Measurements from ENCODE around the gene MT1X. TPM values are rescaled to one million over a fixed set of nuclear protein-coding genes. Genes with fewer than 3 reads are reported as not detected.

MT1X gene
- total and polyA plus RNA-seq, 2 of the 13 experiments (the other 11 are each of a cell fraction or from before 2014, with no cell fraction given), result 19.7 to 288 TPM

GRCh38 chr16:56675685-56676210 is 6.5 kb upstream of the MT1X start:
- ChIA-PET CTCF (ENCODE audit: low intra/inter-chr PET ratio, low total read pairs) (interaction anchor here (3.8 kb wide), 1 partner anchor 26 kb away, joined by 36 read pairs; no protein-coding TSS in a partner anchor), POLR2A (no interaction called here)
- DNase-seq (ENCODE audit: low spot score), result no peak
- FAIRE-seq, result no peak
- no peak for ATAC-seq
- Histone ChIP-seq H3K4me1 (ENCODE audit: insufficient read depth, low read length) (peaks cover 10% of the 10 kb centered on the region), H2AFZ (ENCODE audit: low read length) (no peak overlapping the region), H3K4me3 (replicated peaks in 1 of 3; ENCODE audit: insufficient read depth in 1 of 3, low read depth in 2 of 3, low read length in 3 of 3) (no peak overlapping the region), H3K9ac (ENCODE audit: insufficient read depth, low read depth, low read length) (no peak overlapping the region), H4K20me1 (ENCODE audit: insufficient read depth, low read length) (no peaks in the 10 kb centered on the region), H3K79me2 (ENCODE audit: insufficient read depth, low read length) (no peaks in the 10 kb centered on the region), H3K36me3 (replicated peaks in 1 of 2; ENCODE audit: control insufficient read depth in 1 of 2, insufficient read depth in 2 of 2, low read length in 2 of 2) (no peaks in the 10 kb centered on the region), H3K4me2 (ENCODE audit: low read depth, low read length) (no peak overlapping the region), H3K27ac (ENCODE audit: extremely low read length, insufficient read depth, low read length) (no peak overlapping the region), H3K27me3 (ENCODE audit: control insufficient read depth in 1 of 2, insufficient read depth in 2 of 2, low read length in 2 of 2) (peaks cover 0 to 30% of the 10 kb centered on the region in 2 experiments; a peak in 3 of 5 replicates), H3K9me3 (ENCODE audit: low read length) (no peaks in the 10 kb centered on the region)
- intact Hi-C loops (cut with micrococcal nuclease; ENCODE audit: unreplicated experiment) (no loop called here), in situ Hi-C loops (cut with HindIII; ENCODE audit: extremely low pct_ligation_motif_present, low pct_unique_long_range_greater_than_20kb) (no loop called here)
- BruUV-seq (replicated peaks), result no TSS peak
- 74% methylated on average over 27 of the region's 32 CpGs for WGBS (ENCODE audit: low lambda C conversion rate)
- TF ChIP-seq ZNF687 (CRISPR knock-in tag; IDR thresholded peaks at IDR 0.05) (no peak), ERF (CRISPR knock-in tag; IDR thresholded peaks at IDR 0.05) (no peak), TRIM22 (IDR thresholded peaks at IDR 0.05) (no peak), NR2F1 (CRISPR knock-in tag; IDR thresholded peaks at IDR 0.05) (no peak), ZNF431 (CRISPR knock-in tag; IDR thresholded peaks at IDR 0.05; ENCODE audit: borderline replicate concordance, low read depth) (no peak), PTBP1 (IDR thresholded peaks at IDR 0.05; ENCODE audit: low read depth, low read length, poor library complexity, severe bottlenecking) (no peak), RORA (CRISPR knock-in tag; IDR thresholded peaks at IDR 0.05) (no peak), CBX1 (IDR thresholded peaks at IDR 0.05; ENCODE audit: low read depth) (no peak), PRDM10 (CRISPR knock-in tag; IDR thresholded peaks at IDR 0.05; ENCODE audit: low read depth) (no peak), ZNF343 (CRISPR knock-in tag; IDR thresholded peaks at IDR 0.05) (no peak), SALL1 (CRISPR knock-in tag; IDR thresholded peaks at IDR 0.05) (no peak)
- TF ChIP-seq, protein P1, sequence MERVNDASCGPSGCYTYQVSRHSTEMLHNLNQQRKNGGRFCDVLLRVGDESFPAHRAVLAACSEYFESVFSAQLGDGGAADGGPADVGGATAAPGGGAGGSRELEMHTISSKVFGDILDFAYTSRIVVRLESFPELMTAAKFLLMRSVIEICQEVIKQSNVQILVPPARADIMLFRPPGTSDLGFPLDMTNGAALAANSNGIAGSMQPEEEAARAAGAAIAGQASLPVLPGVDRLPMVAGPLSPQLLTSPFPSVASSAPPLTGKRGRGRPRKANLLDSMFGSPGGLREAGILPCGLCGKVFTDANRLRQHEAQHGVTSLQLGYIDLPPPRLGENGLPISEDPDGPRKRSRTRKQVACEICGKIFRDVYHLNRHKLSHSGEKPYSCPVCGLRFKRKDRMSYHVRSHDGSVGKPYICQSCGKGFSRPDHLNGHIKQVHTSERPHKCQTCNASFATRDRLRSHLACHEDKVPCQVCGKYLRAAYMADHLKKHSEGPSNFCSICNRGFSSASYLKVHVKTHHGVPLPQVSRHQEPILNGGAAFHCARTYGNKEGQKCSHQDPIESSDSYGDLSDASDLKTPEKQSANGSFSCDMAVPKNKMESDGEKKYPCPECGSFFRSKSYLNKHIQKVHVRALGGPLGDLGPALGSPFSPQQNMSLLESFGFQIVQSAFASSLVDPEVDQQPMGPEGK (CRISPR knock-in tag; IDR thresholded peaks at IDR 0.05), result no peak

Data from HepG2 (cell line).